ENCODE measurements around the gene KIFAP3.
A peak's percentile ranks its signal among the peaks of the same experiment; 100 is the strongest.

The KIFAP3 gene

DNA sequence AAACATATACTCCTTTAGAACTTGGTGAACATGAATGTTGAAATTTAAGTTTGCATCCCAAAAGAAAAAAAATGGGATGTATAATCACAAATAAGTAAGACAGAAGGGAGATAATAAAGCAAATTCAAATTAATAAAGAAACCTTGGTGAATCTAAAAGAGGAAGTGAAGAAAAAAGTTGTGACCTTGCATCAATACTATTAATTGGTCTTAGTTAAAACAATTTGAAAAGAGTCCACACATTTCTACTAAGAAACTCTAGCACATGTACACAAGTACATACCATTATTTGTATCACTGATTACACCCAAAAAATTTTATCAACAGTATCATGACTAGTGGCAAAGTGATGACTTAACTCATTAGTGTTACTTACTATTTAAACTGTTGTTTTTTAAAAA lies 100.4 kb downstream of the KIFAP3 start:
- no peak overlapping the region for H3K27ac Mint-ChIP-seq
- H3K4me3 Mint-ChIP-seq, result no peak overlapping the region
- TF ChIP-seq, protein P1, sequence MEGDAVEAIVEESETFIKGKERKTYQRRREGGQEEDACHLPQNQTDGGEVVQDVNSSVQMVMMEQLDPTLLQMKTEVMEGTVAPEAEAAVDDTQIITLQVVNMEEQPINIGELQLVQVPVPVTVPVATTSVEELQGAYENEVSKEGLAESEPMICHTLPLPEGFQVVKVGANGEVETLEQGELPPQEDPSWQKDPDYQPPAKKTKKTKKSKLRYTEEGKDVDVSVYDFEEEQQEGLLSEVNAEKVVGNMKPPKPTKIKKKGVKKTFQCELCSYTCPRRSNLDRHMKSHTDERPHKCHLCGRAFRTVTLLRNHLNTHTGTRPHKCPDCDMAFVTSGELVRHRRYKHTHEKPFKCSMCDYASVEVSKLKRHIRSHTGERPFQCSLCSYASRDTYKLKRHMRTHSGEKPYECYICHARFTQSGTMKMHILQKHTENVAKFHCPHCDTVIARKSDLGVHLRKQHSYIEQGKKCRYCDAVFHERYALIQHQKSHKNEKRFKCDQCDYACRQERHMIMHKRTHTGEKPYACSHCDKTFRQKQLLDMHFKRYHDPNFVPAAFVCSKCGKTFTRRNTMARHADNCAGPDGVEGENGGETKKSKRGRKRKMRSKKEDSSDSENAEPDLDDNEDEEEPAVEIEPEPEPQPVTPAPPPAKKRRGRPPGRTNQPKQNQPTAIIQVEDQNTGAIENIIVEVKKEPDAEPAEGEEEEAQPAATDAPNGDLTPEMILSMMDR (IDR thresholded peaks at IDR 0.05), result no peak
- no peak for DNase-seq
- no peaks in the 10 kb centered on the region for H3K4me1 Mint-ChIP-seq
- H3K9me3 Mint-ChIP-seq, result no peaks in the 10 kb centered on the region
- H3K36me3 Mint-ChIP-seq (ENCODE audit: low read depth), result no peaks in the 10 kb centered on the region
- H3K27me3 Mint-ChIP-seq (ENCODE audit: low read depth, poor library complexity), result no peaks in the 10 kb centered on the region

DNA sequence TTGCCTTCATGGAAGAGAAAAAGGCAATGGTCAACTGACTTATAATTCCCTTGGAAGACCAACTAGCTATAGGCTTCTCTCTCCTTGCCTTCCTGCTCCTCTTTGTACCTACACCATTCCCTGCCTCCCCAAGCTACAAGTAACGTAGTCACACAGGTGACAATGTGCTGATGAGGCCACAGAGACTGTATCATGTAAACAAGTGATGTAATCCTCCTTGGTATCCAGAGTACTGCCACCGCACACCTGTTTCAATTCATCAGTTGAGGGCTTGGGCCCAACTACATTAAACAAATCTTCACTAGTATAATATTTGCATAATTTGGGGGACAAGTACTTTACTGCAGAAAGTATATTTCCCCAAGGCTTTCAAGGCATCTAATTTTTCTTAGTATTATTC lies 104.4 kb downstream of the KIFAP3 start:
- Mint-ChIP-seq H3K36me3 (ENCODE audit: low read depth) (no peaks in the 10 kb centered on the region), H3K27ac (no peak overlapping the region), H3K4me1 (no peaks in the 10 kb centered on the region), H3K27me3 (ENCODE audit: low read depth, poor library complexity) (no peaks in the 10 kb centered on the region), H3K9me3 (no peaks in the 10 kb centered on the region), H3K4me3 (no peak overlapping the region)
- TF ChIP-seq, protein P1 (IDR thresholded peaks at IDR 0.05), result no peak
- DNase-seq, result no peak

DNA sequence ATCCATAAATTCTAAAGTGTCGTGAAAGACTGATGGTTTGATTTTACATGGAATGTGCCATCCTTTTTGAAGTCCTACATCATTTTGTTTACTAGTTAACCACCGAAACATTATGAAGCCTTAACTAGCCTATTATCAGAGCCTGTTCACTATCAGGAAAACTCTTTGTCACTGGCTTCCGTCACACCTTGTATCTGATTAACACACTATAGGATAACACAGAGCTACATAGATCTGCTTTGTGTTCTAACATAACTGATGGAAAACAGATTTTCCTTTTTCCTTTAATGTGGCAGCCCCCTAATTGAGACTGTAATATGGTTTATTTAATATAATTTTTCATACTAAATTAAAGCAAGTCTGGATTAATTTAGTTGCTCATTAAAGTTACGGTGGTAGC lies 106.3 kb downstream of the KIFAP3 start:
- no peaks in the 10 kb centered on the region for H3K36me3 Mint-ChIP-seq (ENCODE audit: low read depth)
- H3K4me1 Mint-ChIP-seq, result no peaks in the 10 kb centered on the region
- H3K9me3 Mint-ChIP-seq, result no peaks in the 10 kb centered on the region
- DNase-seq, result no peak
- peaks cover 3% of the 10 kb centered on the region for H3K27me3 Mint-ChIP-seq (ENCODE audit: low read depth, poor library complexity)
- H3K4me3 Mint-ChIP-seq, result no peak overlapping the region
- no peak overlapping the region for H3K27ac Mint-ChIP-seq
- TF ChIP-seq, protein P1 (IDR thresholded peaks at IDR 0.05), result no peak

DNA sequence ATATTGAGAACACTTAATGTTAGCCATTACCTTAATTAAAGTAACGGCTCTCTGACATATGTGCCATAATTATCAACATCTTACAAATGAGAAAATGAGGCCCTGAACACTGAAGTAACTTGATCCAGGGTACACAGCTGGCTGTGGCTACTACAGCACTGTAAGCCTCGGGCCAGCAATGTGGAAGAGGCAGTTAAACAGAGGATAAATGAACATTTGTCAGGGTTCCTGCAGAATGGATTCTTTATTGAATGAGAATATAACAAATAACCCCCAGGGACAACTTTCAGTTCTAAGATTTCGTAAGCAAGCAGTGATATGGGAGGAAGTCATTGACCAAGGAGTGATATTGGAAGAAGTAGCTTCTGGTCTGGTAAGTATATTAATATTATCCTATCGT lies 110.3 kb downstream of the KIFAP3 start:
- no peak overlapping the region for H3K4me3 Mint-ChIP-seq
- H3K36me3 Mint-ChIP-seq (ENCODE audit: low read depth), result no peaks in the 10 kb centered on the region
- no peak overlapping the region for H3K27ac Mint-ChIP-seq
- H3K9me3 Mint-ChIP-seq, result no peaks in the 10 kb centered on the region
- no peaks in the 10 kb centered on the region for H3K4me1 Mint-ChIP-seq
- H3K27me3 Mint-ChIP-seq (ENCODE audit: low read depth, poor library complexity), result peaks cover 7% of the 10 kb centered on the region
- no peak for DNase-seq
- TF ChIP-seq, protein P1 (IDR thresholded peaks at IDR 0.05), result no peak

DNA sequence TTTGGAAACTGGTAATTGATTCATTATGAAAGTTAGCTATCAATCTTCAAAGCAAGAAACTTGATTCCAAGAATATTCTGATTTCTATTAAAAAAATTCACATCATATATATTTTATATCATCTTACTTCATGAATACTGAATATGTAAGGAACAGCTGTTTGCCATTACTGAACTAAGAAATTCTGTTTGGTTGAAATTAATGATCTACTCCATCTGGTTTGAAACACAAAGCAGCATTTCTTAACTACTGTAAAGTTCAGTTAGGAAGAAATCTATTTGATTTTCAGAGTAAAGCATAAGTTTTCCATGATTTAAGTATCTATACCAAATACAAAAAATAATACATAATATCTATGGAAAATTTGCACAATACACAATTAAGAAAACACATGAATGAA lies 114.8 kb downstream of the KIFAP3 start:
- H3K27ac Mint-ChIP-seq, result no peak overlapping the region

DNA sequence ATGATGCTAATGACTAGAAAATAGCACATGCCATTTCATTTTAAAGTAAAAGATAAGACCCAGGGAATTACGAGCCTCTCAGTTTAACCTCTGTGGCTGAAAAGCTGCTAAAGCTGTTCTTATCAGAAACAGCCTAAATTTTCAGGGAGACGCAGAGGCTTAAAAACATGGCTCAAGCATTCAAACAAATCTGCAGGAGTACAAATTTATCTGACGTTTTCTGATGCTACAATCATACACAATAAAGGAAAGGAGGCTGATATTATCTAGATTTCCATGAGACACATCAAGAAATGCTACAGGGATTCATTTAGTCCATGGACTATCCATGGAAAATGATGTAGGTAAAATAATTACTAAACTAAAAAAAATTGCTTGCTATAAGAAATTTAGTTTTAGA lies 115.5 kb downstream of the KIFAP3 start:
- Mint-ChIP-seq H3K27me3 (ENCODE audit: low read depth, poor library complexity) (peaks cover 11% of the 10 kb centered on the region), H3K36me3 (ENCODE audit: low read depth) (no peaks in the 10 kb centered on the region), H3K9me3 (no peaks in the 10 kb centered on the region), H3K27ac (peak overlapping the region; percentile 51), H3K4me1 (no peaks in the 10 kb centered on the region), H3K4me3 (no peak overlapping the region)
- TF ChIP-seq, protein P1 (IDR thresholded peaks at IDR 0.05), result no peak
- DNase-seq, result no peak

More for the DNA sequence above, 114.8 kb downstream of the KIFAP3 start:
- Mint-ChIP-seq H3K36me3 (ENCODE audit: low read depth) (no peaks in the 10 kb centered on the region), H3K27me3 (ENCODE audit: low read depth, poor library complexity) (peaks cover 11% of the 10 kb centered on the region), H3K4me3 (no peak overlapping the region), H3K9me3 (no peaks in the 10 kb centered on the region), H3K4me1 (no peaks in the 10 kb centered on the region)
- TF ChIP-seq, protein P1 (IDR thresholded peaks at IDR 0.05), result no peak
- DNase-seq, result no peak

All from nephron progenitor cell (in vitro differentiated cells).